IMR-90 (cell line): ENCODE measurements around the gene ANO7.

Source experiments
- MAFK ChIP-seq: IDR thresholded peaks from 2 replicates; pipeline ENCODE4 v1.6.1; 2012; ENCODE audit warnings: low read depth, low read length, improper control_type of control experiment
- MAZ ChIP-seq: IDR thresholded peaks from 2 replicates; pipeline ENCODE4 v1.6.1; 2012; ENCODE audit warnings: low read depth, mild to moderate bottlenecking, low read length, improper control_type of control experiment, moderate library complexity, borderline replicate concordance
- POLR2A ChIP-seq: IDR thresholded peaks from 2 replicates; pipeline ENCODE4 v1.6.1; 2012; ENCODE audit warnings: mild to moderate bottlenecking, low read depth, low read length
- RAD21 ChIP-seq: IDR thresholded peaks from 2 replicates; pipeline ENCODE4 v1.6.1; 2012; ENCODE audit warnings: low read length, improper control_type of control experiment
- RFX5 ChIP-seq: IDR thresholded peaks from 2 replicates; pipeline ENCODE4 v1.8.0; 2012; ENCODE audit warnings: low read depth, mild to moderate bottlenecking, low read length, moderate library complexity
- TF ChIP-seq, protein P1 (sequence below): conservative IDR thresholded peaks from 2 replicates; pipeline ENCODE4 v1.5.1; 2012; ENCODE audit warnings: mild to moderate bottlenecking, low read depth, low read length, improper control_type of control experiment
- TF ChIP-seq, protein P2 (sequence below): fragments of 150-350 bp; IDR thresholded peaks from 2 replicates; pipeline ENCODE4 v1.6.1; 2016; ENCODE audit warnings: low read depth, mild to moderate bottlenecking, low read length, moderate library complexity, borderline replicate concordance

DNA sequence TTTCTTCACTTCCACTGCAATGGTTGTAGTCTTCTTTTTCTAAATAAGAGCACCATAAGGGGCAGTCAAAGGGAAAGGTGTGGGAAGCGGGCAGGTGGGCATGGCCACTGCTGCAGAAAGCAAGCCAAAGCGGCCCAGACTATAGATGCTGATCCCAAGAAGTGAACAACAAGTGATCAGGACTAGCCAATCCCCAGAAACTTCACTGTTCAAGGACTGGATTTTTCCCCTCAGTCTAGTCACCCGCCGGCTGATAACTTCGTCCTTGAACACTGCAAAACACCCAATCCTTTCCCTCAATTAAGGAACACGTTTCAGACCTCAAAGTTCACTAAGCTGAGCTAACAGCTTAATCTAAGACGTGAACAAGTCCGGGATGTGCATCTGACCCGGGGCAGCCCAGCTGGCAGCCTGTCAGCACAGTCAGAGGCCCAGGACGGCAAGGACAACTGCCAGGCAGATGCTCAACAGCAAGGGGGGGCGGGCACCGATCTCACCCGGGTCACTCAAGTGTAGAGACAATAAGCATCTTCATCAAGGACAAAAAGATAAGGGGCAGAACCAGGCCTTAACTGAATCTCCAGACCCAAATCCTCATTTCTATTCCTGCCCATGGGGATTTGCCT, 67.2 kb downstream of the ANO7 start:
- TF ChIP-seq POLR2A = no peak
- TF ChIP-seq MAZ = no peak
- TF ChIP-seq, protein P1, sequence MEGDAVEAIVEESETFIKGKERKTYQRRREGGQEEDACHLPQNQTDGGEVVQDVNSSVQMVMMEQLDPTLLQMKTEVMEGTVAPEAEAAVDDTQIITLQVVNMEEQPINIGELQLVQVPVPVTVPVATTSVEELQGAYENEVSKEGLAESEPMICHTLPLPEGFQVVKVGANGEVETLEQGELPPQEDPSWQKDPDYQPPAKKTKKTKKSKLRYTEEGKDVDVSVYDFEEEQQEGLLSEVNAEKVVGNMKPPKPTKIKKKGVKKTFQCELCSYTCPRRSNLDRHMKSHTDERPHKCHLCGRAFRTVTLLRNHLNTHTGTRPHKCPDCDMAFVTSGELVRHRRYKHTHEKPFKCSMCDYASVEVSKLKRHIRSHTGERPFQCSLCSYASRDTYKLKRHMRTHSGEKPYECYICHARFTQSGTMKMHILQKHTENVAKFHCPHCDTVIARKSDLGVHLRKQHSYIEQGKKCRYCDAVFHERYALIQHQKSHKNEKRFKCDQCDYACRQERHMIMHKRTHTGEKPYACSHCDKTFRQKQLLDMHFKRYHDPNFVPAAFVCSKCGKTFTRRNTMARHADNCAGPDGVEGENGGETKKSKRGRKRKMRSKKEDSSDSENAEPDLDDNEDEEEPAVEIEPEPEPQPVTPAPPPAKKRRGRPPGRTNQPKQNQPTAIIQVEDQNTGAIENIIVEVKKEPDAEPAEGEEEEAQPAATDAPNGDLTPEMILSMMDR = no peak
- TF ChIP-seq MAFK = no peak
- TF ChIP-seq, protein P2, sequence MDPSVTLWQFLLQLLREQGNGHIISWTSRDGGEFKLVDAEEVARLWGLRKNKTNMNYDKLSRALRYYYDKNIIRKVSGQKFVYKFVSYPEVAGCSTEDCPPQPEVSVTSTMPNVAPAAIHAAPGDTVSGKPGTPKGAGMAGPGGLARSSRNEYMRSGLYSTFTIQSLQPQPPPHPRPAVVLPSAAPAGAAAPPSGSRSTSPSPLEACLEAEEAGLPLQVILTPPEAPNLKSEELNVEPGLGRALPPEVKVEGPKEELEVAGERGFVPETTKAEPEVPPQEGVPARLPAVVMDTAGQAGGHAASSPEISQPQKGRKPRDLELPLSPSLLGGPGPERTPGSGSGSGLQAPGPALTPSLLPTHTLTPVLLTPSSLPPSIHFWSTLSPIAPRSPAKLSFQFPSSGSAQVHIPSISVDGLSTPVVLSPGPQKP = no peak
- TF ChIP-seq RAD21 = no peak
- TF ChIP-seq RFX5 = no peak
